Body of pancreas (tissue), 4 donors: ENCODE measurements around the gene LIMS1.

ENCODE experiments used
- CTCF ChIP-seq, 7 experiments: fragments of 450-650 bp in 4 of 7; fragments of 200-600 bp in 3 of 7; sonication (generic) in 3 of 7; IDR thresholded peaks; one replicate each; pipeline ENCODE4 v1.5.1; 2016 to 2019; ENCODE audit warnings: antibody characterized with exemption in 7 of 7
- POLR2A ChIP-seq, 3 donors: fragments of 450-650 bp; IDR thresholded peaks; one replicate each; pipeline ENCODE4 v1.6.1; 2016; ENCODE audit warnings: antibody characterized with exemption in 3 of 3, mild to moderate bottlenecking in 2 of 3

- TF ChIP-seq POLR2A (IDR thresholded peaks at IDR 0.05) (no peak), CTCF (IDR thresholded peaks at IDR 0.05) (no peak)
Measured at GRCh38 chr2:108634576-108635160, 100.4 kb downstream of the LIMS1 start.
